Astrocyte (in vitro differentiated cells and primary cell): ENCODE measurements around the gene PPP2R5D. TPM values are rescaled to one million over a fixed set of nuclear protein-coding genes. Genes with fewer than 3 reads are reported as not detected.
A peak's percentile ranks its signal among the peaks of the same experiment; 100 is the strongest.

ENCODE experiments used
- DNase-seq: peaks from one replicate; pipeline ENCODE4 v3.0.0-alpha.2; 2010; ENCODE audit warnings: low read depth
- FAIRE-seq: peaks from 2 replicates; lab custom pipeline; 2011; peaks lifted over from hg19 to GRCh38; lab: Jason Lieb, UNC
- H2AFZ ChIP-seq: 2 replicates; pipeline ENCODE4 v1.6.0; 2012; ENCODE audit warnings: low read depth, low read length, inconsistent platforms
- H3K27ac ChIP-seq: 2 replicates; pipeline ENCODE4 v1.5.1; 2011; ENCODE audit warnings: low read depth, low read length, inconsistent platforms
- H3K27me3 ChIP-seq: 2 replicates; pipeline ENCODE4 v1.6.0; 2011; ENCODE audit warnings: low read length, inconsistent platforms; ENCODE audit not compliant: insufficient read depth
- H3K36me3 ChIP-seq: 2 replicates; pipeline ENCODE4 v1.5.1; 2011; ENCODE audit warnings: low read length, inconsistent platforms; ENCODE audit not compliant: insufficient read depth
- H3K4me1 ChIP-seq: 2 replicates; pipeline ENCODE4 v1.5.1; 2011; ENCODE audit warnings: low read length, inconsistent platforms; ENCODE audit not compliant: insufficient read depth
- H3K4me2 ChIP-seq: 2 replicates; pipeline ENCODE4 v1.6.0; 2012; ENCODE audit warnings: low read length, inconsistent platforms
- H3K4me3 ChIP-seq: 2 replicates; pipeline ENCODE4 v1.5.1; 2011; ENCODE audit warnings: low read depth, mild to moderate bottlenecking, low read length, inconsistent platforms; ENCODE audit not compliant: insufficient read depth
- H3K79me2 ChIP-seq: 2 replicates; pipeline ENCODE4 v1.6.0; 2012; ENCODE audit warnings: mild to moderate bottlenecking, low read length, inconsistent platforms; ENCODE audit not compliant: insufficient read depth
- H3K9ac ChIP-seq: 2 replicates; pipeline ENCODE4 v1.6.0; 2012; ENCODE audit warnings: mild to moderate bottlenecking, low read length, inconsistent platforms
- H3K9me3 ChIP-seq: 2 replicates; pipeline ENCODE4 v1.5.1; 2012; ENCODE audit warnings: low read depth, mild to moderate bottlenecking, low read length, inconsistent platforms; ENCODE audit not compliant: insufficient read depth
- H4K20me1 ChIP-seq: 2 replicates; pipeline ENCODE4 v1.6.0; 2012; ENCODE audit warnings: low read length, inconsistent platforms; ENCODE audit not compliant: insufficient read depth
- H3K27ac Mint-ChIP-seq: one replicate; pipeline ENCODE4 v1.8.0; 2021; ENCODE audit warnings: mild to moderate bottlenecking, mixed read lengths; ENCODE audit not compliant: unreplicated experiment
- H3K27me3 Mint-ChIP-seq: one replicate; pipeline ENCODE4 v1.8.0; 2021; ENCODE audit warnings: low read depth, mixed read lengths; ENCODE audit not compliant: unreplicated experiment
- H3K36me3 Mint-ChIP-seq: one replicate; pipeline ENCODE4 v1.8.0; 2021; ENCODE audit warnings: low read depth, mixed read lengths; ENCODE audit not compliant: unreplicated experiment
- H3K4me1 Mint-ChIP-seq: one replicate; pipeline ENCODE4 v1.8.0; 2021; ENCODE audit warnings: low read depth, mixed read lengths; ENCODE audit not compliant: unreplicated experiment
- H3K4me3 Mint-ChIP-seq: one replicate; pipeline ENCODE4 v1.8.0; 2021; ENCODE audit warnings: mild to moderate bottlenecking, moderate library complexity, mixed read lengths; ENCODE audit not compliant: unreplicated experiment
- H3K9me3 Mint-ChIP-seq: one replicate; pipeline ENCODE4 v1.8.0; 2021; ENCODE audit warnings: mild to moderate bottlenecking, mixed read lengths; ENCODE audit not compliant: unreplicated experiment
- CTCF ChIP-seq: IDR thresholded peaks from 2 replicates; pipeline ENCODE4 v1.5.1; 2011; ENCODE audit warnings: low read depth, mild to moderate bottlenecking, inconsistent platforms, low read length, moderate library complexity; ENCODE audit not compliant: insufficient read depth
- EZH2 ChIP-seq: IDR thresholded peaks from 2 replicates; pipeline ENCODE4 v1.6.1; 2012; ENCODE audit warnings: mild to moderate bottlenecking, low read length, inconsistent platforms; ENCODE audit not compliant: insufficient read depth
- total RNA-seq: library from RNA; stranded (reverse); gene quantifications from 2 replicates; pipeline ENCODE4 v1.2.1, GENCODE V29; 2021

The PPP2R5D gene
- total RNA-seq, 1 donor from 2014 or later, result 53.0 TPM

DNA sequence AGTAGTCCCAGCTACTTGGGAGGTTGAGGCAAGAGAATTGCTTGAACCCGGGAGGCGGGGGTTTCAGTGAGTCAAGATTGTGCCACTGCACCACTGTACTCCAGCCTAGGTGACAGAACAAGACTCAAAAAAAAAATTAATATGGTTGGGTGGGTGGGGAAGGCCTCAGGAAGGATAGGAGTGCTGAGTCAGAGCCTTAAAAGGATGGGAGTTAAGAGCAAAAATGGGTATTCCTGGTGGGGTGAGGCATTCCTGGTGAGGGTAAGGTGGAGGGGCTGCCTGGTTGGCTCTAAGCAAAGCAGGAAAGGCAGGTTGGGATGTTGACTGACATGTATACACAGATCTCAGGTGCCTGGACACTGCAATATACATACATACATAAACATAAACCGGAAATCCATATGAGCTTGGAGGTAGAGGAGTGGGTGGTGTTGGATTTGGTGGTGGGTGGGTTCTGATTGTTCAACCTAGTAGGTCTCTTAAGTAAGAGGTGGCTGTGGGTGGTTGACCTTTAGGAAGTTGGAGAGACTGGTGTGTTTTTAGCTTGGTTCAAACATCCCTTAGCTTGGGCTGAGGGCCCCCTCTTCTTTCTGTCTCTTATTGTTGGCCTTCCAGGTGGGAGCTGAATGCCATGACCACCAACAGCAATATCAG lies 35.8 kb downstream of the PPP2R5D start:
- Histone ChIP-seq H3K4me3 (no peak overlapping the region), H3K9ac (no peak overlapping the region), H3K9me3 (no peaks in the 10 kb centered on the region), H3K27ac (no peak overlapping the region), H3K36me3 (peaks cover 28% of the 10 kb centered on the region), H4K20me1 (peaks cover 30% of the 10 kb centered on the region), H3K4me2 (no peak overlapping the region), H3K79me2 (peaks cover 83% of the 10 kb centered on the region), H3K4me1 (peaks cover 14% of the 10 kb centered on the region), H3K27me3 (no peaks in the 10 kb centered on the region), H2AFZ (no peak overlapping the region)
- Mint-ChIP-seq H3K4me1 (peaks cover 11% of the 10 kb centered on the region), H3K27me3 (no peaks in the 10 kb centered on the region), H3K4me3 (peak overlapping the region; percentile 64), H3K9me3 (no peaks in the 10 kb centered on the region), H3K27ac (peak overlapping the region; percentile 47), H3K36me3 (peaks cover 11% of the 10 kb centered on the region)
- TF ChIP-seq CTCF (no peak), EZH2 (no peak)
- FAIRE-seq (no peak), DNase-seq (no peak)

DNA sequence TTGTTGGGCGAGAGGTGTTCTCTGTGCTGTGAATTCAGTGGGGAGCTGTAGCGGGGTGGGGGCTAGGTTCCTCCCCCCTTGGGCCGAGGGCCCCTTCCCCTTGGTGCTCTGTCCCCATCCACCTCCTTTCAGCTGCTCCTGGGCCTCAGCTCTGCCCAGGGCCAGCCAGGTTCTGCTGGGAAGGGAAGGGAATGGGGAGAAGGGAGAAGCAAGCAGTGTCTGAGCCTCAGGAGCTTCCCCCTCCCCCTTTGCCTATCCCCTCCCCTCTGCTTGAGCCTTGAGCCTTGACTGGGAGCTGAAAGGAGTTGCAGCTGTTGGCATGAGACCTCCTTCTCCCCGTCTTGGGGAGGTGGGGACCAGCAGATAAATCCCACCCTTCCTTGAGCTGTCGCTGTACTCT lies 36.5 kb downstream of the PPP2R5D start:
- no peak for DNase-seq
- Histone ChIP-seq H2AFZ (peak overlapping the region; percentile 94), H3K4me2 (peak overlapping the region; percentile 95), H3K4me1 (peaks cover 13% of the 10 kb centered on the region), H3K79me2 (peaks cover 76% of the 10 kb centered on the region), H3K9ac (peak overlapping the region; percentile 98), H3K27ac (peak overlapping the region; percentile 74), H4K20me1 (peaks cover 32% of the 10 kb centered on the region), H3K4me3 (peak overlapping the region; percentile 100), H3K27me3 (no peaks in the 10 kb centered on the region), H3K9me3 (no peaks in the 10 kb centered on the region), H3K36me3 (peaks cover 31% of the 10 kb centered on the region)
- H3K27me3 Mint-ChIP-seq, result no peaks in the 10 kb centered on the region
- H3K27ac Mint-ChIP-seq, result peak overlapping the region; percentile 62
- no peaks in the 10 kb centered on the region for H3K9me3 Mint-ChIP-seq
- H3K4me3 Mint-ChIP-seq, result peak overlapping the region; percentile 85
- FAIRE-seq, result no peak
- peaks cover 11% of the 10 kb centered on the region for H3K4me1 Mint-ChIP-seq
- no peak for TF ChIP-seq CTCF
- peaks cover 13% of the 10 kb centered on the region for H3K36me3 Mint-ChIP-seq
